ENCODE measurements around the gene TBPL2. TPM values are rescaled to one million over a fixed set of nuclear protein-coding genes. Genes with fewer than 3 reads are reported as not detected.

TBPL2 gene
- total RNA-seq, 2 experiments from 2014 or later = not detected

- CTCF ChIA-PET = interaction anchor here (0.9 kb wide), 1 partner anchor 17 kb away, joined by 4 read pairs; no protein-coding TSS in a partner anchor
- no peaks in the 10 kb centered on the region for H3K27me3 Mint-ChIP-seq
- peaks cover 40% of the 10 kb centered on the region for H3K36me3 Mint-ChIP-seq (ENCODE audit: low read depth)
Measured at GRCh38 chr14:55370883-55371455, 69.4 kb downstream of the TBPL2 start.

GRCh38 chr14:55366271-55366670, 74.1 kb downstream of the TBPL2 start:
- Mint-ChIP-seq H3K4me3 (no peak overlapping the region), H3K36me3 (ENCODE audit: low read depth) (peaks cover 33% of the 10 kb centered on the region), H3K27ac (no peak overlapping the region), H3K27me3 (no peaks in the 10 kb centered on the region), H3K4me1 (no peaks in the 10 kb centered on the region), H3K9me3 (no peaks in the 10 kb centered on the region)
- no peak for DNase-seq
- ChIA-PET POLR2A (no interaction called here), CTCF (interaction anchor here (1.5 kb wide), 1 partner anchor 12 kb away, joined by 3 read pairs; no protein-coding TSS in a partner anchor)

More at GRCh38 chr14:55370883-55371455, 69.4 kb downstream of the TBPL2 start:
- H3K4me3 Mint-ChIP-seq = no peak overlapping the region
- no peaks in the 10 kb centered on the region for H3K9me3 Mint-ChIP-seq
- no peak overlapping the region for H3K27ac Mint-ChIP-seq
- no peak for DNase-seq
- peaks cover 29% of the 10 kb centered on the region for H3K4me1 Mint-ChIP-seq
- POLR2A ChIA-PET = interaction anchor here (0.7 kb wide), 1 partner anchor 16 kb away, joined by 3 read pairs; no protein-coding TSS in a partner anchor

Other genes with a start within 250 kb of the TBPL2 start
- 100 to 1,000 TPM; 109 to 117 TPM for gene DLGAP5, start 249.0 kb downstream of the TBPL2 start, total RNA-seq
- 10 to 100 TPM; 23.0 to 23.6 TPM for gene FBXO34, start 169.2 kb downstream of the TBPL2 start, total RNA-seq
- 1 to 10 TPM; 5.3 to 6.1 TPM for gene ATG14, start 28.8 kb downstream of the TBPL2 start, total RNA-seq
- gene KTN1, start 139.6 kb upstream of the TBPL2 start, total RNA-seq = 10 to 100 TPM; 85.8 to 93.3 TPM